HCT116 (cell line): Measurements from ENCODE around the gene RAB3C. TPM values are rescaled to one million over a fixed set of nuclear protein-coding genes. Genes with fewer than 3 reads are reported as not detected.

Experiments
- ATAC-seq: fragments of 200-7000 bp; cut with Tn5 transposase; 2 replicates; pipeline ENCODE4 v1.9.1; 2020; ENCODE audit warnings: mild to moderate bottlenecking, moderate library complexity
- BruUV-seq: library from RNA; stranded (reverse); fragments of 400-500 nt; replicated peaks from 2 replicates; lab custom pipeline; 2021; lab: Mats Ljungman, UMichigan
- CTCF ChIA-PET: fragments of 300-600 bp; sonication (Branson Sonifier 250); formaldehyde crosslinking; loops from one replicate; lab custom pipeline; 2021; ENCODE audit warnings: antibody characterized with exemption; lab: Charles Lee
- POLR2A ChIA-PET: fragments of 300-600, 350-600 bp; sonication (Branson Sonifier 250); formaldehyde crosslinking; loops from one replicate; lab custom pipeline; 2021; ENCODE audit warnings: antibody characterized with exemption; lab: Charles Lee
- RAD21 ChIA-PET, 2 experiments: fragments of 300-600 bp; sonication (Branson Sonifier 250); formaldehyde crosslinking; loops; one replicate each; lab custom pipeline; 2023; ENCODE audit warnings: low total read pairs in 2 of 2; ENCODE audit not compliant: uncharacterized antibody in 2 of 2, unreplicated experiment in 2 of 2, low non-redundant PET in 1 of 2; lab: Charles Lee
- DNase-seq: peaks from one replicate; pipeline ENCODE4 v3.0.0-alpha.2; 2010; ENCODE audit warnings: low read depth, low spot score
- H2AFZ ChIP-seq: fragments of 200-600 bp; shearing (Covaris generic), sonication (generic); 2 replicates; pipeline ENCODE4 v1.6.1; 2017; ENCODE audit warnings: low read depth, mixed run types, mixed read lengths, antibody characterized with exemption, low read length; ENCODE audit not compliant: poor library complexity, severe bottlenecking
- H3K27ac ChIP-seq: 2 replicates; pipeline ENCODE4 v1.5.1; 2012; ENCODE audit warnings: low read depth, low read length
- H3K27me3 ChIP-seq: fragments of 200-600 bp; sonication (generic); 2 replicates; pipeline ENCODE4 v1.6.1; 2016; ENCODE audit warnings: mixed run types, low read length, mixed read lengths; ENCODE audit not compliant: insufficient read depth
- H3K36me3 ChIP-seq, 2 experiments: fragments of 200-500 bp in 1 of 2; fragments of 200-600 bp in 1 of 2; sonication (Bioruptor generic) in 1 of 2; sonication (generic) in 1 of 2; 2 replicates each; pipeline versions ENCODE4 v1.5.1 to v1.6.1; 2014 to 2016; ENCODE audit warnings: low read length in 2 of 2, inconsistent platforms in 1 of 2, mixed read lengths in 1 of 2, mixed run types in 1 of 2; ENCODE audit not compliant: insufficient read depth in 2 of 2, control insufficient read depth in 1 of 2
- H3K4me1 ChIP-seq, 2 experiments: fragments of 200-600 bp in 1 of 2; sonication (generic) in 1 of 2; 2 replicates each; pipeline versions ENCODE4 v1.5.1 to v1.6.1; 2012 to 2017; ENCODE audit warnings: low read length in 2 of 2, inconsistent platforms in 1 of 2, mild to moderate bottlenecking in 1 of 2, mixed read lengths in 1 of 2, mixed run types in 1 of 2, moderate library complexity in 1 of 2; ENCODE audit not compliant: insufficient read depth in 2 of 2, control insufficient read depth in 1 of 2
- H3K4me2 ChIP-seq: fragments of 200-600 bp; sonication (generic); 2 replicates; pipeline ENCODE4 v1.6.1; 2017; ENCODE audit warnings: mixed run types, low read length, mixed read lengths
- H3K4me3 ChIP-seq, 2 experiments: fragments of 200-600 bp in 1 of 2; sonication (generic) in 1 of 2; replicated peaks in 1 of 2; 2 replicates each; pipeline ENCODE4 v1.5.1; 2011 to 2016; ENCODE audit warnings: low read length in 2 of 2, control low read depth in 1 of 2, low read depth in 1 of 2, mild to moderate bottlenecking in 1 of 2, mixed read lengths in 1 of 2, mixed run types in 1 of 2
- H3K79me2 ChIP-seq: fragments of 200-600 bp; sonication (generic); 2 replicates; pipeline ENCODE4 v1.6.1; 2017; ENCODE audit warnings: mild to moderate bottlenecking, mixed run types, low read length, moderate library complexity, mixed read lengths; ENCODE audit not compliant: insufficient read depth
- H3K9ac ChIP-seq: fragments of 200-600 bp; sonication (generic); 2 replicates; pipeline ENCODE4 v1.6.1; 2016; ENCODE audit warnings: low read length, mixed read lengths
- H3K9me2 ChIP-seq: fragments of 200-600 bp; sonication (generic), shearing (Covaris generic); 2 replicates; pipeline ENCODE4 v1.6.1; 2017; ENCODE audit warnings: mixed run types, mild to moderate bottlenecking, moderate library complexity; ENCODE audit not compliant: insufficient read depth
- H3K9me3 ChIP-seq, 2 experiments: fragments of 200-500 bp in 1 of 2; fragments of 200-600 bp in 1 of 2; sonication (Bioruptor generic) in 1 of 2; sonication (generic) in 1 of 2; 2 replicates each; pipeline ENCODE4 v1.6.1; 2014 to 2017; ENCODE audit warnings: low read length in 2 of 2, mixed read lengths in 2 of 2, inconsistent platforms in 1 of 2, low read depth in 1 of 2, mild to moderate bottlenecking in 1 of 2, mixed run types in 1 of 2, moderate library complexity in 1 of 2; ENCODE audit not compliant: control insufficient read depth in 1 of 2, insufficient read depth in 1 of 2
- H4K20me1 ChIP-seq: fragments of 200-600 bp; sonication (generic), shearing (Covaris generic); 2 replicates; pipeline ENCODE4 v1.6.1; 2017; ENCODE audit warnings: mixed run types, mild to moderate bottlenecking, moderate library complexity; ENCODE audit not compliant: insufficient read depth
- CBX3 ChIP-seq: IDR thresholded peaks from 2 replicates; pipeline ENCODE4 v1.6.1; 2012; ENCODE audit warnings: low read depth
- CEBPB ChIP-seq: IDR thresholded peaks from 2 replicates; pipeline ENCODE4 v1.6.1; 2012; ENCODE audit warnings: low read depth
- EGR1 ChIP-seq: IDR thresholded peaks from 2 replicates; pipeline ENCODE4 v1.6.1; 2012; ENCODE audit warnings: low read depth
- ELF1 ChIP-seq: IDR thresholded peaks from 2 replicates; pipeline ENCODE4 v1.6.1; 2012; ENCODE audit warnings: low read depth, borderline replicate concordance
- EZH2phosphoT487 ChIP-seq: fragments of 200-600 bp; IDR thresholded peaks from 2 replicates; pipeline ENCODE4 v1.6.1; 2018; ENCODE audit warnings: antibody characterized with exemption, borderline replicate concordance
- JUND ChIP-seq: IDR thresholded peaks from 2 replicates; pipeline ENCODE4 v1.6.1; 2012
- POLR2A ChIP-seq: IDR thresholded peaks from 2 replicates; pipeline ENCODE4 v1.7.0; 2011; ENCODE audit warnings: borderline replicate concordance; ENCODE audit not compliant: insufficient read depth, insufficient read length; ENCODE audit errors: extremely low read depth
- POLR2AphosphoS5 ChIP-seq: IDR thresholded peaks from 2 replicates; pipeline ENCODE4 v1.6.1; 2011; ENCODE audit warnings: mild to moderate bottlenecking, low read depth, low read length, moderate library complexity
- RAD21 ChIP-seq: IDR thresholded peaks from 2 replicates; pipeline ENCODE4 v1.6.1; 2012; ENCODE audit warnings: low read depth, mild to moderate bottlenecking
- ZFX ChIP-seq: fragments of 450-650 bp; IDR thresholded peaks from 2 replicates; pipeline ENCODE4 v1.6.1; 2017
- ZNF274 ChIP-seq: fragments of 200-500 bp; sonication (Bioruptor generic); IDR thresholded peaks from 2 replicates; pipeline ENCODE4 v1.6.1; 2014; ENCODE audit warnings: mild to moderate bottlenecking, low read depth, low read length, inconsistent platforms
- intact Hi-C: fragments of 100-400 bp; cut with micrococcal nuclease; formaldehyde crosslinking; loops from 2 replicates; pipeline ENCODE4 v1.10.0; 2022
- total RNA-seq: library from RNA; stranded (reverse); gene quantifications from one replicate; pipeline ENCODE4 v1.2.1, GENCODE V29; 2021; ENCODE audit not compliant: unreplicated experiment
- TF ChIP-seq, protein P1 (sequence below): IDR thresholded peaks from 2 replicates; pipeline ENCODE4 v1.6.1; 2011; ENCODE audit warnings: mild to moderate bottlenecking, low read length, moderate library complexity; ENCODE audit not compliant: insufficient replicate concordance; ENCODE audit errors: extremely low read depth

RAB3C gene
- total RNA-seq, 1 experiment from 2014 or later: not detected

DNA sequence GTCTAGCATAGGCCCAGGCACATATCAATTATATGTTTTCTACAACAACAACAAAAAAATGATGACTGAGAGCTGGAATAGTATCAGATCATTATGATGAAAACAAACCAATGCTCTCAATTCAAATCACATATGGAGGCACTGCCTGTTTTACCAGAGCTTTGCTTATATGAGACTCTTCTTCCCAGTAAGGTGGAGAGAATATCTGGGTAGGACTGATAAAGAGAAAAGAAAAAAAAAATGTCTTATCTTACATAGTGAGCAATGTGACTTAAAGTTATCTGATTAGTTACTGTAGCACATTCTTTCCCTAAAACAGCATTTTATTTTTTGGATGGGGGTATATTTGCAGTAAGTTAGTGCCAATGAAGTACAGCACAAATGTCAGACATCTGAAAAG lies 154.8 kb downstream of the RAB3C start:
- no peak overlapping the region for H3K9ac ChIP-seq
- no peak overlapping the region for H3K4me2 ChIP-seq
- ChIA-PET CTCF (no interaction called here), POLR2A (no interaction called here)
- intact Hi-C loops: no loop called here
- no peak overlapping the region for H3K27ac ChIP-seq
- peaks cover 21% of the 10 kb centered on the region for H3K27me3 ChIP-seq
- H3K79me2 ChIP-seq: no peaks in the 10 kb centered on the region
- no peaks in the 10 kb centered on the region for H3K9me2 ChIP-seq
- H3K4me1 ChIP-seq: no peaks in the 10 kb centered on the region
- H3K36me3 ChIP-seq: no peaks in the 10 kb centered on the region
- ATAC-seq (no peak), DNase-seq (no peak)
- no peaks in the 10 kb centered on the region for H4K20me1 ChIP-seq
- no peak overlapping the region for H2AFZ ChIP-seq
- H3K9me3 ChIP-seq: no peaks in the 10 kb centered on the region
- no peak for TF ChIP-seq CEBPB
- TF ChIP-seq, protein P1, sequence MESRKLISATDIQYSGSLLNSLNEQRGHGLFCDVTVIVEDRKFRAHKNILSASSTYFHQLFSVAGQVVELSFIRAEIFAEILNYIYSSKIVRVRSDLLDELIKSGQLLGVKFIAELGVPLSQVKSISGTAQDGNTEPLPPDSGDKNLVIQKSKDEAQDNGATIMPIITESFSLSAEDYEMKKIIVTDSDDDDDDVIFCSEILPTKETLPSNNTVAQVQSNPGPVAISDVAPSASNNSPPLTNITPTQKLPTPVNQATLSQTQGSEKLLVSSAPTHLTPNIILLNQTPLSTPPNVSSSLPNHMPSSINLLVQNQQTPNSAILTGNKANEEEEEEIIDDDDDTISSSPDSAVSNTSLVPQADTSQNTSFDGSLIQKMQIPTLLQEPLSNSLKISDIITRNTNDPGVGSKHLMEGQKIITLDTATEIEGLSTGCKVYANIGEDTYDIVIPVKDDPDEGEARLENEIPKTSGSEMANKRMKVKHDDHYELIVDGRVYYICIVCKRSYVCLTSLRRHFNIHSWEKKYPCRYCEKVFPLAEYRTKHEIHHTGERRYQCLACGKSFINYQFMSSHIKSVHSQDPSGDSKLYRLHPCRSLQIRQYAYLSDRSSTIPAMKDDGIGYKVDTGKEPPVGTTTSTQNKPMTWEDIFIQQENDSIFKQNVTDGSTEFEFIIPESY: no peak
- no peak for TF ChIP-seq RAD21
- TF ChIP-seq ZNF274: no peak
- TF ChIP-seq CBX3: no peak
- TF ChIP-seq ZFX: no peak
- TF ChIP-seq ELF1: no peak
- no peak for TF ChIP-seq JUND
- no peak for TF ChIP-seq POLR2A
- no peak for TF ChIP-seq POLR2AphosphoS5
- TF ChIP-seq EGR1: no peak
- TF ChIP-seq EZH2phosphoT487: no peak
- TF ChIP-seq, all 23 proteins: peak for 0
- RAD21 ChIA-PET: interaction anchor here in 1 of 2 experiments (0.7 kb wide), 1 partner anchor 52 kb away, joined by 3 read pairs; no protein-coding TSS in a partner anchor
- no peak overlapping the region for H3K4me3 ChIP-seq
- BruUV-seq: no TSS peak
